GM06990 (cell line): Measurements from ENCODE around the gene SUSD4.

Experiments used
- DNase-seq: peaks from one replicate; pipeline ENCODE4 v3.0.0-alpha.2; 2011; ENCODE audit not compliant: insufficient read length; ENCODE audit errors: extremely low read depth
- H3K27me3 ChIP-seq: replicated peaks from 2 replicates; pipeline ENCODE4 v1.6.0; 2011; ENCODE audit warnings: low read length; ENCODE audit not compliant: control insufficient read depth, insufficient read depth
- H3K36me3 ChIP-seq: 2 replicates; pipeline ENCODE4 v1.5.1; 2011; ENCODE audit warnings: low read length; ENCODE audit not compliant: control insufficient read depth, insufficient read depth
- H3K4me3 ChIP-seq: replicated peaks from 2 replicates; pipeline ENCODE4 v1.5.1; 2011; ENCODE audit warnings: low read depth, mild to moderate bottlenecking, control low read depth, low read length
- CTCF ChIP-seq: IDR thresholded peaks from 2 replicates; pipeline ENCODE4 v1.5.1; 2011; ENCODE audit warnings: low read length, control low read depth, mild to moderate bottlenecking, inconsistent platforms; ENCODE audit not compliant: insufficient read depth, poor library complexity, severe bottlenecking

The SUSD4 gene

GRCh38 chr1:223273511-223273910 is 90.5 kb downstream of the SUSD4 start:
- H3K4me3 ChIP-seq: no peak overlapping the region
- H3K27me3 ChIP-seq: peaks cover 2% of the 10 kb centered on the region; the same call in 1 of the 2 replicates
- DNase-seq: no peak
- H3K36me3 ChIP-seq: no peaks in the 10 kb centered on the region
- TF ChIP-seq CTCF: no peak

- Histone ChIP-seq H3K36me3 (no peaks in the 10 kb centered on the region), H3K4me3 (no peak overlapping the region), H3K27me3 (peaks cover 2% of the 10 kb centered on the region; the same call in 1 of the 2 replicates)
- DNase-seq: no peak
- TF ChIP-seq CTCF: no peak
These were observed 92.7 kb downstream of the SUSD4 start for GRCh38 chr1:223271085-223271781.

DNA sequence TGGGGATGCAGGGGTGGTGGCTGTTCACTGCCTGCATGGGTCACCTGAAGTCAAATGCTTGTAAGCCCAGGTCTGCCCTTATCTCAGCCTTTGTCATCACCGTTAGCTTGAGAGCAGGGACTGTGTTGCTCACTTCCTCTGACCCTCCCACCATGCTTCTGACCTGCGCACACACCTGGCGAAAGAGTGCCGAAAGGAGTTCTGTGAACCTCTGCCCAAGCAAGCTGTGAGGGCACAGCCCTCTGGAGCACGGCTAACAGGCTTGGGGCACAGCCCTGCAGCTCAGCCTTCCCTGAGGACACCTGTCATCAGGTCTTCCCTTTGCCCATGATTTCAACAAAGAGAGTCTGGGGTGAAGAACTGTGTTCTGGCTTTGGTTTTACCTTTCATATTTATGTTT is 93.8 kb downstream of the SUSD4 start:
- DNase-seq: no peak
- no peak for TF ChIP-seq CTCF
- no peak overlapping the region for H3K4me3 ChIP-seq
- no peaks in the 10 kb centered on the region for H3K36me3 ChIP-seq
- no peaks in the 10 kb centered on the region; the same call in 1 of the 2 replicates for H3K27me3 ChIP-seq

- no peak for DNase-seq
- no peaks in the 10 kb centered on the region; the same call in 1 of the 2 replicates for H3K27me3 ChIP-seq
- no peak for TF ChIP-seq CTCF
These were observed 95.0 kb downstream of the SUSD4 start for GRCh38 chr1:223269006-223269405.

GRCh38 chr1:223266632-223267172 is 97.3 kb downstream of the SUSD4 start:
- TF ChIP-seq CTCF: no peak
- DNase-seq: no peak
- Histone ChIP-seq H3K4me3 (no peak overlapping the region), H3K36me3 (no peaks in the 10 kb centered on the region), H3K27me3 (no peaks in the 10 kb centered on the region; the same call in 1 of the 2 replicates)

More at GRCh38 chr1:223269006-223269405, 95.0 kb downstream of the SUSD4 start:
- Histone ChIP-seq H3K4me3 (no peak overlapping the region), H3K36me3 (no peaks in the 10 kb centered on the region)
